Colon (tissue), 2 donors: ENCODE measurements around the gene LDAH.

Experiments used
- FAIRE-seq: peaks from 2 replicates; lab custom pipeline; 2012; peaks lifted over from hg19 to GRCh38; lab: Jason Lieb, UNC
- donor health status: control.
- donor health status: control.

Gene LDAH

GRCh38 chr2:20680744-20681375 lies 142.0 kb downstream of the LDAH start:
- FAIRE-seq = no peak

- no peak for FAIRE-seq
Observed at GRCh38 chr2:20678780-20679179, 144.1 kb downstream of the LDAH start.

GRCh38 chr2:20678086-20678395 lies 144.9 kb downstream of the LDAH start:
- no peak for FAIRE-seq

GRCh38 chr2:20677301-20678085 lies 145.4 kb downstream of the LDAH start:
- no peak for FAIRE-seq

GRCh38 chr2:20676353-20677215 lies 146.3 kb downstream of the LDAH start:
- FAIRE-seq = no peak

- no peak for FAIRE-seq
Observed at GRCh38 chr2:20675701-20676352, 147.1 kb downstream of the LDAH start.

GRCh38 chr2:20674974-20675679 lies 147.8 kb downstream of the LDAH start:
- FAIRE-seq = no peak

GRCh38 chr2:20674309-20674965 lies 148.5 kb downstream of the LDAH start:
- no peak for FAIRE-seq

- no peak for FAIRE-seq
Observed at GRCh38 chr2:20673686-20674308, 149.1 kb downstream of the LDAH start.

GRCh38 chr2:20672201-20672951 lies 150.5 kb downstream of the LDAH start:
- no peak for FAIRE-seq

GRCh38 chr2:20671736-20672080 lies 151.2 kb downstream of the LDAH start:
- no peak for FAIRE-seq

GRCh38 chr2:20671036-20671735 lies 151.7 kb downstream of the LDAH start:
- FAIRE-seq = no peak

GRCh38 chr2:20670315-20671035 lies 152.4 kb downstream of the LDAH start:
- no peak for FAIRE-seq

- FAIRE-seq = no peak
Observed at GRCh38 chr2:20669562-20670314, 153.2 kb downstream of the LDAH start.

- FAIRE-seq = no peak
Observed at GRCh38 chr2:20668871-20669475, 153.9 kb downstream of the LDAH start.

- no peak for FAIRE-seq
Observed at GRCh38 chr2:20668451-20668850, 154.4 kb downstream of the LDAH start.

- no peak for FAIRE-seq
Observed at GRCh38 chr2:20667531-20668401, 155.1 kb downstream of the LDAH start.
